ENCODE results near the gene HOXD10. TPM values are rescaled to one million over a fixed set of nuclear protein-coding genes. Genes with fewer than 3 reads are reported as not detected.

Gene HOXD10
- total and polyA plus RNA-seq, 2 of the 13 experiments (the other 11 are each of a cell fraction or from before 2014, with no cell fraction given), result not detected

DNA sequence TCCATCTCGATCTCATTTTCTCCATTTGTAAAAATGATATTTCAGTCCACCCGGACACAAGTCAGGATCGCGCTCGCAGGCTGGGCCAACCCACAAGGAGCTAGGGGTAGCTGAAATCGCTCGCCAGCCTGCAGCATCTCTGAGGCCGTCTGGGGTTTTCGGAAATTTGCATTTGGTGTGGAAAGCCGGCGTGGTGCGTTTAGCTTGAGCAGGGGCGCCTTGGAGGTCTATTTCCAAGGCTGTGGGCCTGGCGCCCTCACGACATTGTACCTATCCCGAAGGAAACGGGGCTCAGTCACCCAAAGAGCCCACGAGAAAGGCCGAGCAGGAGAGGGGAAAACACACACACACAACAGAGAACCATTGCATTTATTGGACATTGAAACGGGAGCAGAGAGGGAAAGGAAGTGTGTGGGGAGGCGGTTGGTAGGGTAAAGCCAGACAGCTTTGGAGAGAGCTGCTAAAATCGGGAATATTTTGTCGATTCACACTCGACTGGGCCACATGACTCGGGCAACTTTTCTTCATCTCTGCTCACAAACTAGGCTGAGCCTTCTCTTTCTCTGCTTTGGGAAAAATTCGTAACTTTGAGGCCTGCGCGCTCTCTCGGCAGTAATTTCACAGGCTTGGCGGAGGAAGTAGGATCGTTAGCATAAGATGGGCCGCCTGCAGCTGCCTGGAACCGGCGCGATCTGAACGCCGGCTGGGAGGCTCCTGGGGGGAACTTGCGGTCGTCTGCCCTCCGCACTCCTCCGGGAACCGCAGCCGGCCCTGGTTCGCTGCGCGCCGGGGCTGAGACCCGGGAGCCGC lies 11.8 kb downstream of the HOXD10 start (continued):
- TF ChIP-seq, protein P1, sequence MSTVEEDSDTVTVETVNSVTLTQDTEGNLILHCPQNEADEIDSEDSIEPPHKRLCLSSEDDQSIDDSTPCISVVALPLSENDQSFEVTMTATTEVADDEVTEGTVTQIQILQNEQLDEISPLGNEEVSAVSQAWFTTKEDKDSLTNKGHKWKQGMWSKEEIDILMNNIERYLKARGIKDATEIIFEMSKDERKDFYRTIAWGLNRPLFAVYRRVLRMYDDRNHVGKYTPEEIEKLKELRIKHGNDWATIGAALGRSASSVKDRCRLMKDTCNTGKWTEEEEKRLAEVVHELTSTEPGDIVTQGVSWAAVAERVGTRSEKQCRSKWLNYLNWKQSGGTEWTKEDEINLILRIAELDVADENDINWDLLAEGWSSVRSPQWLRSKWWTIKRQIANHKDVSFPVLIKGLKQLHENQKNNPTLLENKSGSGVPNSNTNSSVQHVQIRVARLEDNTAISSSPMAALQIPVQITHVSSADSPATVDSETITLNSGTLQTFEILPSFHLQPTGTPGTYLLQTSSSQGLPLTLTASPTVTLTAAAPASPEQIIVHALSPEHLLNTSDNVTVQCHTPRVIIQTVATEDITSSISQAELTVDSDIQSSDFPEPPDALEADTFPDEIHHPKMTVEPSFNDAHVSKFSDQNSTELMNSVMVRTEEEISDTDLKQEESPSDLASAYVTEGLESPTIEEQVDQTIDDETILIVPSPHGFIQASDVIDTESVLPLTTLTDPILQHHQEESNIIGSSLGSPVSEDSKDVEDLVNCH (CRISPR knock-in tag; IDR thresholded peaks at IDR 0.05), result no peak
- TF ChIP-seq, protein P2, sequence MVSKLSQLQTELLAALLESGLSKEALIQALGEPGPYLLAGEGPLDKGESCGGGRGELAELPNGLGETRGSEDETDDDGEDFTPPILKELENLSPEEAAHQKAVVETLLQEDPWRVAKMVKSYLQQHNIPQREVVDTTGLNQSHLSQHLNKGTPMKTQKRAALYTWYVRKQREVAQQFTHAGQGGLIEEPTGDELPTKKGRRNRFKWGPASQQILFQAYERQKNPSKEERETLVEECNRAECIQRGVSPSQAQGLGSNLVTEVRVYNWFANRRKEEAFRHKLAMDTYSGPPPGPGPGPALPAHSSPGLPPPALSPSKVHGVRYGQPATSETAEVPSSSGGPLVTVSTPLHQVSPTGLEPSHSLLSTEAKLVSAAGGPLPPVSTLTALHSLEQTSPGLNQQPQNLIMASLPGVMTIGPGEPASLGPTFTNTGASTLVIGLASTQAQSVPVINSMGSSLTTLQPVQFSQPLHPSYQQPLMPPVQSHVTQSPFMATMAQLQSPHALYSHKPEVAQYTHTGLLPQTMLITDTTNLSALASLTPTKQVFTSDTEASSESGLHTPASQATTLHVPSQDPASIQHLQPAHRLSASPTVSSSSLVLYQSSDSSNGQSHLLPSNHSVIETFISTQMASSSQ (IDR thresholded peaks at IDR 0.05; ENCODE audit: low read depth), result no peak
- TF ChIP-seq, protein P2 (CRISPR knock-in tag; IDR thresholded peaks at IDR 0.05; ENCODE audit: borderline replicate concordance), result no peak
- no peak for TF ChIP-seq CBX1 (IDR thresholded peaks at IDR 0.05; ENCODE audit: low read depth)
- no peak for TF ChIP-seq GABPA (IDR thresholded peaks at IDR 0.05; ENCODE audit: low read depth, low read length)
- no peak for TF ChIP-seq GABPA (CRISPR knock-in tag; IDR thresholded peaks at IDR 0.05; ENCODE audit: low read depth)
- no peak for TF ChIP-seq ZNF263 (CRISPR knock-in tag; IDR thresholded peaks at IDR 0.05)

All from HepG2 (cell line).